HG03097 (cell line): ENCODE measurements around the gene MAPK14.

Source experiments
- ATAC-seq: cut with Tn5 transposase; IDR thresholded peaks from one replicate; pipeline ENCODE4 v1.9.1; 2021; ENCODE audit not compliant: unreplicated experiment, low FRiP score

Gene MAPK14

DNA sequence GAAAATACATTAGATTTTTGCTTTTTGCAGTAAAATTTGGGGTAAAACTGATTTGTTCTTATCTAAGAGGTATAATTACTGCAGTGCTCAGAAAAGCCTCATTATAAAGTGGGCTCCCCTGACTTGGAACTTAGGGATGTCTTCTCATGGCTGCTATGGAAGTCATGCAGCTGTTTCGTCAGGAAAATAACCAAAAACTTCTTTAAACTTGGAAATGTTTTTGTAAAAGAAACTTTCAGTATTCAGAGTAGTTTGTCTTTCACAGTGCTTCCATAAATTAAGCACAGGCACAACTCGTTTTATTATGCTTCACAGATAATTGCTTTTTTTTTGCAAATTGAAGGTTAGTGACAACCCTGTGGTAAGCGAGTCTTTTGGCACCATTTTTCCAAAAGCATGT, 6.8 kb downstream of the MAPK14 start:
- no peak for ATAC-seq

DNA sequence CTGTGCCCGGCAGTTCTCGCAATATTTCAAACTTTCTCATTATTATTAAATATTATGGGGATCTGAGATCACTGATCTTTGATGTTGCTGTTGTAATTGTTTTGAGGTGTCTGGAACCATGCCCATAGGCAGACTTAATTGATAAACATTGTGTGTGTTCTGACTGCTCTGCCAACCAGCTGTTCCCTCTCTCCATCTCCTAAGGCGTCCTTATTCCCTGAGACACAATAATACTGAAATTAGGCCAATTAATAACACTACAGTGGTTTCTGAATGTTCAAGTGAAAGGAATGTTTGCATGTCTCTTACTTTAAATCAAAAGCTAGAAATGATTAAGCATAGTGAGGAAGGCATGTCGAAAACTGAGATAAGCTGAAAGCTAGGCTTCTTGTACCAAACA, 7.6 kb downstream of the MAPK14 start:
- ATAC-seq = no peak

DNA sequence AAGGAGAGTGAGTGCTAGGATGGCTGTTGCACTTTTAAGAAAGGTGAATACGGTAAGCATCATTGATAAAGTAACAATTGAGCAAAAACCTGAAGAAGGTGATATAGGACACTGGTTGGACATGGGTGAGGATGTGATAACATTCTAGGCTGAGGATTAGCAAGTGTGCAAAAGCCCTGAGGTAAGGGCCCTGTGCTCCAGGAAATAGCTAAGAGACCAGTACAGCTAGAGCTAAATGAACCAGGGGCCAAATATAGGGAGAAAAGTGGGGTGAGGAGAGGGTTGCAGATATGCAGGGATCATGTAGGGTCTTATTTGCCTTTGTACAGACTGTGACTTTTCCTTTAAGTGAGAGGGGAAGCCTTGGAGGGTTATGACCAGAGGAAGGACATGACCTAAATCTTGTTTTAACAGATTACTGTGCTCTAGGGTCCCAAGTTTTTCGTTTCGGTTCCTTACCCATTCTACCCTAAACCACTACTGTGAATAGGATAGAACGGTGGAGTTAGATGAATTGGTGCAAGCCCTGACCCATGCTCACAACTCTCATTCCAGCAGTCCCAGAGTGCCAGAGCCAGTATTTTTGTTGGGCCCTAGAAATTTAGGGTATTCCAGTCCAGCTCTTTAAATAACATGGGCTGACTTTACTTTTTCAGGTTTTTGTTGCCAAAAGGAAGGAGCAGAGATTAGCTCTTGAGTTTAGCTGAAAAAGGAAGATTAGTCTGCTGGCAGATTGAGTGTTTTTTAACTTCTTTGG, 10.7 kb downstream of the MAPK14 start:
- no peak for ATAC-seq

DNA sequence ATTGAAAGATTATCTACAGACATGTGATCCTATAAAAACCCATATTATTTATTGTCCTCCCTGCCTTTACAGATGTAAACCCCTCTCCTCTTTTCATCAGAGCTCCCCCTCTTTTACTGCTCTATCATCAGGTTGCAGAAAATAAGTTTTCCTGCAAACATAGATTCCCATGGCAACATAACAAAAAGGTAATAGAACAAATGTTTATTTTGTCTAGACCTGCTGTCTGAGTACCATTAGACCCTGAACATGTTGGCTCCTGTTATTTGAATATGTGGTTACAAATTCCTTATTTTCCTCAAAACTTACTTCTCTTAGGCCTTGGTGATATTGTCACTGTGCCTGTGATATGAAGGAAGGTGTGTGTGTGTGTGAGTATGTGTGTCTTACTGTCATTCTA, 11.5 kb downstream of the MAPK14 start:
- ATAC-seq = no peak

DNA sequence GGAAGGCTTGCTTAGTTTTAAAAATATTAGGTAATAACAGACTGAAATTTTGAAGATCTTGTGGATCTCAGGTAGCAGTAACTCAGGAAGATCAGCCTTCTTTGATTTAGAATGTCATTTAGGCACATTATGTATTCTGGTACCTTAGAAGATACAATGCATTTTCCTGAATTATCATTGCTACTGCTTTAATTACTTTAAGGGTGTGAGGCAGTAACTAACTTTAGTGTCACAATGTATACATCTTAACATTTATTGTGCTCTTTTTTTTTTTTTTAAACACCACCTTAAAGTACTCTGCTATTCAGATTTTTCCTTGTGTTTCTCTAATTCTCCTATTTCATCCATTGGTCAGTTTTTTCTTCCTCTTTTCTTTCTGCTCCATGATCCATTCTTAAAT, 13.3 kb downstream of the MAPK14 start:
- ATAC-seq = no peak

DNA sequence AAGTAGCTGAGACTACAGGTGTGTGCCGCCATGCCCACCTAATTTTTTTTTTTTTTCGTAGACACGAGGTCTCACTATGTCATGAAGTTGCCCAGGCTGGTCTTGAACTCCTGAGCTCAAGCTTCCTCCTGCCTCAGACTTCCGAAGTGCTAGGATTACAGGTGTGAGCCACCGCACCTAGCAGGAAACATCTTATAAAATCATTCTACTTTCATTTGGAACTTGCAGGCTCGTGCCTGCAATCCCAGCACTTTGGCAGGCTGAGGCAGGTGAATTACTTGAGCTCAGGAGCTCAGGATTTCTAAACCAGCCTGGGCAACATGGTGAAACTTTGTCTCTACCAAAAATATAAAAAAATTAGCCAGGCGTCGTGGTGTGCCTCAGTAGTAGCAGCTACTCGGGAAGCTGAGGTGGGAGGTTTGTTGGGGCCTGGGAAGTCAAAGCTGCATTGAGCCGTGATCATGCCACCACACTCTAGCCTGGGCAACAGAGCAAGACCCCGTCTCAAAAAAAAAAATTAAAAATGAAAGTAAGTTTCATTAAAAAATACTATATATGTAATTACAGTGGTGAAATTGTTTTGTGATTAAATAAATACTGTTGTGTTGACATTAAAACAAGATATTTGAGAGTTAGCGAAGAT, 15.1 kb downstream of the MAPK14 start:
- no peak for ATAC-seq

DNA sequence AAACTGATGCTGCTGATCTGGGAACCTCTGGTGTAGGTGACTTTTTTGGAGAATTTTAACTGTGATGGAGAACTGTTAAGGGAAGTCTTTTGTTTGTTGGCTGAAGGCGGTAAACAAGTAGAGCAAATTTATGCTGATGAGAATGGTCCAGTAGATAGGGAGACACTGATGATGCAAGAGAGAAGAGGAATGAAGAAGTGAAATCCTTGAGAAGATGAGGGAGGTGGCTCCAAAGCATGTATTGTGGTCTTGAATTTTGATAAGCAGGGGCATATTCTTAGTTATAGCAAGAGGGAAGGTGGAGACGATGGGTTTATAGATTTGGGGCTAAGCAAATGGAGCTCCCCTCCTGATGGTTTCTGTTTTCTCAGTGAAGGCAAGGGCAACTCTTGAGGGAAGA, 22.0 kb downstream of the MAPK14 start:
- ATAC-seq = no peak

DNA sequence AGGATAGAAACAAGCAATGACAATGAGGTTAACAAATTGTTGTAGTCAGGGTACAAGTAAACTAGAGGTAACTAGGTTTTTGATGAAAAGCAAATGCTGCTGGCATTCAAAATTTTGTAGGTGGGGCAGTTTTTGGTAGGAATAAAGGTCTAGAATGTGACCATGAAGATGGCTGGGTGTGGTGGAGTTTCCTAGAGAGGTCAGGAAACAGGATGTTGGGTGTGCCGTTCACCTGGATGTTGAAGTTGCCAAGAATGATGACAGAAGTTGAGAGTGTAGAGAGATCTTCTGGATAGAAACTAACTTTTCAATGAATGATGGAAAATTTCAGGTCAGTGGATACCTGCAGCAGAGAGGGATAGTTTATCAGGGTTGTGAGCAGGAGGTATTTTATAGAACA, 22.7 kb downstream of the MAPK14 start:
- no peak for ATAC-seq

DNA sequence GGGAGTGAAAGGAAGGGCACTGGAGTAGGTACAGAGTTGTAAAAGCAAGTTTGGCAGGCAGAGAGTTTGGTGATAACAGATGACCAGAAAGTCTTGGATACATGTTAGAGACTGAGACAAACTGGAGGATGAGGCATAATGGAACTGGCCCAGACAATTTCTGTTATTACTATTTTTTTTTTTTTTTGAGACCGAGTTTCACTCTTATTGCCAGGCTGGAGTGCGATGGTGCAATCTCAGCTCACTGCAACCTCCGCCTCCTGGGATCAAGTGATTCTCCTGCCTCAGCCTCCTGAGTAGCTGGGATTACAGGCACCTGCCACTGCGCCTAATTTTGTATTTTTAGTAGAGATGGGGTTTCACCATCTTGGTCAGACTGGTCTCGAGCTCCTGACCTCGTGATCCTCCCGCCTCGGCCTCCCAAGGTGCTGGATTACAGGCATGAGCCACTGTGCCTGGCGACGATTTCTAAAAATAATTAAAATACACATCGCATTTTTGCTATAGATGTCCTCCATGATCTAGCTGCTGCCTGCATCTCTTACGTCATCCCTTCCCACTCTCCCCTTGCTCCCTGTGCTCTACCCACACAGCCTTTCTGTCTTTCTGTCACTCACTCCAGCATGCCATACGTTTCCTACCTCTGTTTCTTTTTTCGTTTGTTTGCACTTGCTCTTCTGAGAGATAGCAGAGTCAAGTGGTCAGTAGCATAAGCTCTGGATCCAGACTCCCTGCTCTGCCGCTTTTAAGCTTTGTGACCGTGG, 23.5 kb downstream of the MAPK14 start:
- no peak for ATAC-seq

DNA sequence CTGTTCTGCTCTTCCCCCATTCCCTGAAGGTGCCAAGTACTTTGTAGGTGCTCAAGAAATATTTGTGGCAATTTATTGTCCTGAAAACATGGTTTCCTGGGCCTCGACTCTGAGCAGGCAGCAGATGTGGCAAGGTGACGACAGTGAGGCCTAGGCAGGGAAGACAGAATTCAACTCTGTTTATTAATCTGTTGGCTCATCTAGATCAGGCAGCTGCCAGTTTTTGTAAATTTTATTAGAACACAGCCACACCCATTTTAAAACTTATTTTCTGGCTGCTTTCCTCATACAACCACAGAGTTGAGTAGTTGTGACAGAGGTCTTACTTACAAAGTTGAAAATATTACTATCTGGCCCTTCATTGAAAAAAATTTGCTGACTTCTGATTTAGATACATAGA, 24.5 kb downstream of the MAPK14 start:
- no peak for ATAC-seq

DNA sequence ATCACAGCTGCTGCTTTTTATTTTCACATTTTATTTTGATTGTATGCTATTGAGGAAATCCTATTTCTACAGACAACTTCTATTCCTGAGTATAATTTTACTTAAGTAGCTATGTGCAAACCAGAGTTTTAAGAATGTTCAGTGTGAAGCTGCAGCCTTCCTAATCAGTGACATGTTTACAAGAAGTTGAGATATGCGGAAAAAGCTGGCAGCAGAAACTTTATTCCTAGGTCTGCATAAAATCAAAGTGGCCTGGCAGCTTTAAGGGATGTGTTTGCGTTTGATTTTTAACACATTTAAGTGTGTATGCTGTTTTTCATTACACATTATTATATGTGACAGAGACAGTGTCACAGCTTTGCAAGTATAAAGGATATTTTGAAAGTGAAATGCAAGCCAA, 26.3 kb downstream of the MAPK14 start:
- ATAC-seq = no peak

DNA sequence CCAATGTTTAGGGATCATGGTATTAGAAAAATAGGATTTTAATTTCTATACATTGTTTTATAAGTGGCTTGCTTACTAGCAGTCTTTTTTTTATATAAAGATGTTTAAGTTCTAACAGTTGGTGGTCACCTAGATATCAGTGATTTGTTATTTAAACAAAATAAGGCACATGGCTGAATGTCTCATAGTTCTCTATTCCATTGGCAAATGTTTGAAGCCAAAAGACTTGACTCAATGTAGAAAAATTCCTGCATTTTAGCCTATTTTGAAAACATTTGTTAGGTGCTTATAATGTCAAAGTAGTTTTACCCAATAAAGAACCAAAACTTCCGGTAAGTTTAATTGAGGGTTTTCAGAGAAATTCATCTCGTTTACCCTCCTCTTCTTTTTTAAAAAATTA, 26.8 kb downstream of the MAPK14 start:
- no peak for ATAC-seq

DNA sequence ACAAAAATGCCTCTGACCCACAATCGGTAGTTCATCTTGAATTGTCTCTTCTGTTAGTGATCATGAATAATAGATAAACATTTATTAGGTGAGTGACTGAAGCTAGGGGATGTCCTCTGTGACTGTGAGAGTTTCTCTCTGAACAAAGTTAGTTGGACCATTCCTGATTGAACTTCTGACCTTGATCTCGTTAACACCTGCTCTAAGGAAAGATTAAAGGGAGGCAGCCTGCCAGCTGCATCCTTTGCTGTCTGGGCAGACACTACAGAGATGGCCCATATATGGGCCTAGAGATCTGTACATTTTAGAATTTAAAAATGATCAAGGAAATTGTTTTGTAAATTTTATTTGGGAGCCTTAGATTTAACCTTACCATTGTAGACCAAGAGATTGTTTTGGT, 27.3 kb downstream of the MAPK14 start:
- no peak for ATAC-seq

DNA sequence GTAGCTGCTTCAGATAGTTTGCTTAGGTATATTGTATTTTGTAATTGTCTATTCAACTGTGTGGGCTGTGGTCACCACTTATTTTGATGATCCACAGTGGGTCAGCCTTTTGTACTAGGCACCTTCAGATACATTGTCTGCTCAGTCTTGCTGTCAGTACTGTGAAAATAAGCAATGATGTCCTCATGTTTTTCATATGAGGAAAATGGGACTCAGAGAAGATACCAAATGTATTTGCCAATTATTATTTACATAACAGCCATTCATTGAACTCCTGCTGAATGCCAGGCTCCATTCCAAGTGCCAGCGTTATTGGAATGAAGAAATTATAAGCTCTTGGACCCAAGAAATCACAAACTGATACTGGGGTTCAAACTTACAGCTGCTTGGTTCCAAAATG, 28.6 kb downstream of the MAPK14 start:
- ATAC-seq = no peak

DNA sequence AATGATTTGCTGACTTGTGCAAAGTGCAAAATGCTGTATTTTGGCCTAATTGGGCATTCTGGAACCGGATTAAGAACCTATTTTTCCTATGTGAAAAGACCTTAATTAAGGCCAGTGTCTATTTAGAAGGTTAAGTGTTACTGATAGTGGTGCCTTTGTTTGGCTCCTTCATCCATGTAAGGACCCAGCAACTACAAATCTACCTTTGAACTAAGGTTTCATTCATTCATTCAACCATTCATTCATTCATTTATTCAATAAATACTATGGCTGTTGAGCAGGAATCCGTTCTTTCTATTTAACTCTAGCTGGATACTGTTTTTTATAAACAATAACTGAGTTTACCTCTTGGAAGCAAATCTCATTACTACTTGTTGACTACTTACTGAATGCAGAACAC, 33.6 kb downstream of the MAPK14 start:
- no peak for ATAC-seq

DNA sequence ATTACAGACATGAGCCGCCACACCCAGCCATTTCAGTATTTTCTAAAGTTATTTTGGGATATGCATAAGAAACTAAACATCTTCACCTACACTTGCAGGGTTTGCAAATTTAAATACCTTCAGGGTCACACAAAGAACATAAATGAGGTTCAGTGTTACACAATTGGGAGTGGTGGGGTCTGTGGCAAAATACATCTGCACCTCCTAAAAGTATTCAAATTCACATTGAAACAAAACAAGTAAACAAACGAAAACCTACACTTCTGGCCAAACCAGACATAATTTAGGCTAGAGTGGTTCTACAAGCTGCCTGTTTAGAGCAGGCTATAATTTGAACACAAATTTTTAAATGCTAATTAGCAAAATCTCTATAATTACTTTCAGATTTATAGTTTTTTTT, 34.6 kb downstream of the MAPK14 start:
- ATAC-seq = no peak

DNA sequence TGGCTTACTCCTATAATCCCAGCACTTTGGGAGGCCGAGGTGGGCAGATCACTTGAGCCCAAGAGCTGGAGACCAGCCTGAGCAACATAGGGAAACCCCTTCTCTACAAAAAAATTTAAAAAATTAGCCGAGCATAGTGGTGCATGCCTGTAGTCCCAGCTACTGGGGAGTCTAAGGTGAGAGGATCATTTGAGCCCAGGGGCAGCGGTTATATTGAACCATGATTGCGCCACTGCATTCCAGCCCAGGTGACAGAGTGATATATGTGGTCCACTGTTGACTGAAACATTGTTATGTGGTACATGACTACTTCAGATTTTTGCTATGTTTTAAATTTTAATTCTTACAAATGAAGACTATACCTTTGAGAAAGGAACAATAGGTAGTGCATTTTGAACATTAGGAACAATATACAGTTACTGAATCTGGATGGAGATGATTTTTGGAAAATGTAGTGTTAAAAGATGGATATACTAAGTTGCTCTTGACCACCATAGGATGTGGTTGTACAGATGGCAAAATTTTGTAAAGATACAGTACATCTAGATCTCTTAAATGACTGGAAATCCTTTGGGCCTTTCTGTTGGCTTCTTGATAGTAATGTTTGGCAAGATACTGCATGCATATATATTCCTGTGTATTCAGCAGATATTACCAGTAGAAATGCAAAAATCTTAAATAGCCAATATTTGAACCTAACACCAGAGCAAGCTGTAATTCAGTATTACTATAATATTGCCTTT, 35.9 kb downstream of the MAPK14 start:
- ATAC-seq = no peak

DNA sequence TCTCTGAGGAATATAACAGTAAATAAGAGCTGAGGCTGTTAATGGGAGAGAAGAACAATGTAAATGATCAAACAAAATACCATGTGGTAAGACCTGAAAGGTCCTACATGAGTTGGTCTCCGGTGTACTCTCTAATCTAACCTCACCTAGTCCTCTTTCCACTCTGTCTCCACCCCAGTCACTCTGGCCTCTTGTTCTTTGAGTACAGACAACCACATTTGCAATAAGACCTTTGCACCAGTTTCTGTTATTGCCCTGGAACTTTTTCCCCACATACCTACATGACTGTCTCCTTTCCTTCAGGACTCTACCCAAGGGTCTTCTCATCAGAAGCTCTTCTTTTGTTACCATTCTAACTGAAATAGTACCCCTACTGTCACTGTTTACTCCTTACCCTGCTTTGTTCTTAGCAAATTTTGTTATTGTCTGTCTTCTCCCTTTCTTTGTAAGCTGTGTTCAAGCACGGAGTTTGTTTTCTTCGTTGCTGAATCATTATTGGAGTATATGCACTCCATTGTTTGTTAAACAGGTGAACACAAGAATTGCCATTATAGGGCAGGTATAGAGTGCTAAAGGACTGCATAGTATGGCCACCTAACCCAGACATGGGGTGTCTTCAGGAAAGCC, 37.3 kb downstream of the MAPK14 start:
- ATAC-seq = no peak

DNA sequence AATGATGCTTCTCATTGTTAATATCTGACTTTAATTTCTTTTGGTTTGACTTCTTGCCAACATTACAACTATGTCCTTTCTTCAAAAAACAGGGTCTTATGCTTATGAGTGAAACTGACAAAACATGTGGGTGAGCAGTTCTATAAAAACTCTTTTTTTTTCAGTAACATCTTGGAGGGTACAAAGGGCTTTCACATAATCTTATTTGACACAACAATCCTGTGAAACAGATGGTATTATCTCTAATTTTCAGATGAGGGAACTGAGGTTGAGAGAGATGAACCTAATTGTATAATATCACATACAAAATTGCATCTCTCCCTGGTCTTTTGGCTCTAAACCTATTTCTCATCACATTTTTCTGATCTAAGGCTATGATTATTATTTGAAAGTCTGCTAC, 38.3 kb downstream of the MAPK14 start:
- ATAC-seq = no peak

DNA sequence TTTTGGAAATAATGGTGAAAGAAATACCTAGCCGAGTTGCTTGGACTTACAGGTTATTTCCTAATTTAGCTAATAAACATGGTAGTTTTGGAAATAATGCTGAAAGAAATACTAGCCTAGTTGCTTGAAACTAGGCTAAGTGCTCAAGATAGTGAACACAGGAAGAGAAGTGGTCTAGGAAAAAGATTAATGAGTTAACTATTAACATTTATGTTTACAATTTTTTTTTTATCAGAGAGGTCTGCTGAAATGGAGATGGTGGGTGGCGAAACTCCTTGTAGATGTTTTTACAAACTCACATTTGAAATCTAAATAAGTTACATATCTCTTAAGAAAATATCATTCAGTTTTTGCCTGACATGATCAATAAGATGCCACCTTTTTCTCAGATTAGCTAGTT, 39.2 kb downstream of the MAPK14 start:
- no peak for ATAC-seq
